ENCODE results near the gene ABR.

DNA sequence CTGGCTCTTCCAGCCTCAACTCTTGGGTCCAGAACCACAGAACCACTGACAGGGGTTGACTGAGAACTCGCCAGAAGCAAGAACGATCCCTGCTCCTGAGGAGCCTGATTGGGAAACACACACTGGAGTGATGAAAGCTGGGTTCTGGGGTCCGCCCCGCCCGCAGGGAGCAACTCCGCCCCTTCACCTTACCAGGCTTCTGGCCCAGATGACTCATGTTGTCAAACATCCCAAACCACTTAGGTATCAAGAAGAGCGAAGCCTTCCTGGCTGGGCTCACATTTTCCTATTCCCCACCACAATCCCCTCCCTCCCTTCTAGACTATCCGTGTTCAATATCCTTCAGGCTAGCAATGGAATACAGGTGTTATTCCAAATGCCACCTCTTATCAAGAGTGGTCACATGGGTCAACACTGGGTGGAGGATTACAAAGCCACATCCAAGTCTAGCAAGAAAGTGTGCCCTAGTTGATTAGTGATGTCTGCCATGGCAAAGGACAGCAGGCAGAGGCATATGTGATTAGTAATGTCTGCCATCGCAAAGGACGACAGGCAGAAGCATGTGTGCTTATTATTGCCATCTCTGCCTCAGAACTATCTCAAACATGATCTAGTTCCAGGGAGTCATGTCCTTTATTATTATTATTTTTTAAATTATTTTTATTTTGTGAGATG lies 112.4 kb downstream of the ABR start:
- TF ChIP-seq, protein P1, sequence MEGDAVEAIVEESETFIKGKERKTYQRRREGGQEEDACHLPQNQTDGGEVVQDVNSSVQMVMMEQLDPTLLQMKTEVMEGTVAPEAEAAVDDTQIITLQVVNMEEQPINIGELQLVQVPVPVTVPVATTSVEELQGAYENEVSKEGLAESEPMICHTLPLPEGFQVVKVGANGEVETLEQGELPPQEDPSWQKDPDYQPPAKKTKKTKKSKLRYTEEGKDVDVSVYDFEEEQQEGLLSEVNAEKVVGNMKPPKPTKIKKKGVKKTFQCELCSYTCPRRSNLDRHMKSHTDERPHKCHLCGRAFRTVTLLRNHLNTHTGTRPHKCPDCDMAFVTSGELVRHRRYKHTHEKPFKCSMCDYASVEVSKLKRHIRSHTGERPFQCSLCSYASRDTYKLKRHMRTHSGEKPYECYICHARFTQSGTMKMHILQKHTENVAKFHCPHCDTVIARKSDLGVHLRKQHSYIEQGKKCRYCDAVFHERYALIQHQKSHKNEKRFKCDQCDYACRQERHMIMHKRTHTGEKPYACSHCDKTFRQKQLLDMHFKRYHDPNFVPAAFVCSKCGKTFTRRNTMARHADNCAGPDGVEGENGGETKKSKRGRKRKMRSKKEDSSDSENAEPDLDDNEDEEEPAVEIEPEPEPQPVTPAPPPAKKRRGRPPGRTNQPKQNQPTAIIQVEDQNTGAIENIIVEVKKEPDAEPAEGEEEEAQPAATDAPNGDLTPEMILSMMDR (IDR thresholded peaks at IDR 0.05; ENCODE audit: borderline replicate concordance, extremely low read depth, low read length, poor library complexity, severe bottlenecking), result no peak
- no peak for TF ChIP-seq EZH2 (IDR thresholded peaks at IDR 0.05; ENCODE audit: borderline replicate concordance, low read depth, low read length, severe bottlenecking)

Measured in DND-41 (cell line).